Vagina (tissue), 2 donors: ENCODE data around the gene EML4.

Experiments
- POLR2AphosphoS5 ChIP-seq, 2 donors: sonication (generic); formaldehyde crosslinking; IDR thresholded peaks; one replicate each; pipeline ENCODE4 v1.9.0; 2017; ENCODE audit warnings: antibody characterized with exemption in 2 of 2, mild to moderate bottlenecking in 2 of 2, low read depth in 1 of 2; ENCODE audit not compliant: insufficient read depth in 1 of 2
- TF ChIP-seq, protein P1 (sequence below), 3 experiments: fragments of 450-650 bp in 2 of 3; fragments of 200-600 bp in 1 of 3; sonication (generic) in 1 of 3; IDR thresholded peaks; one replicate each; pipeline ENCODE4 v1.5.1; 2017 to 2019; ENCODE audit warnings: antibody characterized with exemption in 3 of 3, mild to moderate bottlenecking in 2 of 3, moderate library complexity in 2 of 3

DNA sequence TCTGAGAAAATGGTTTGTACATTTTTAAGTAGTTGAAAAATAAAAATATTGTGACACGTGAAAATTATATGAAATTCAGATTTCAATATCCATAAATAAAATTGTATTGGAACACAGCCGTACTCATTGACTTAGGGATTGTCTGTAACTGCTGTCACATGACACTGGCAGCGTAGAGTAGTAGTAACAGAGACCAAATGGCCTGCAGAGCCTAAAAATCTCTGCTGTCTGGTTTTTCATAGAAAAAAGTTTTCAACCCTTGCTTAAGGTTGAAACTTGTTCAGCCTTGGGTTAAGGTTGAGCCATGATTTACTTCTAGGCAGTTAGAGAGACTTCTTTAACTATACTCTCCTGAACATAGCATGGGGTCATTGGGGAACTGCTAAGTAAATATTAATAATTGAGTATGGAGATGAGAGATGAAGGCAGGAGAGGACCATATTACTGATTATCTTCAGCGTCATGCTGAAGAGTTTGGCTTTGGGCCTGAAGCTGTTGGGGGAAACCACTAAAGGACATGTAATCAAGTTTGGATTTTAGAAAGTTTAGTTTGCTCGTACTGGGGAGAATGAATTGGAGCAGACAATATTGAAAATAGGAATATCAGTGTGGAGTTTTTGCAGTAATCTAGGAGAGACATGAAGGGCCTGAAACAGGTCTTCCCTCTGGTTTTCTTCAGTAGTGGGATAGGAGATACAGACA, 16.2 kb downstream of the EML4 start:
- TF ChIP-seq, protein P1, sequence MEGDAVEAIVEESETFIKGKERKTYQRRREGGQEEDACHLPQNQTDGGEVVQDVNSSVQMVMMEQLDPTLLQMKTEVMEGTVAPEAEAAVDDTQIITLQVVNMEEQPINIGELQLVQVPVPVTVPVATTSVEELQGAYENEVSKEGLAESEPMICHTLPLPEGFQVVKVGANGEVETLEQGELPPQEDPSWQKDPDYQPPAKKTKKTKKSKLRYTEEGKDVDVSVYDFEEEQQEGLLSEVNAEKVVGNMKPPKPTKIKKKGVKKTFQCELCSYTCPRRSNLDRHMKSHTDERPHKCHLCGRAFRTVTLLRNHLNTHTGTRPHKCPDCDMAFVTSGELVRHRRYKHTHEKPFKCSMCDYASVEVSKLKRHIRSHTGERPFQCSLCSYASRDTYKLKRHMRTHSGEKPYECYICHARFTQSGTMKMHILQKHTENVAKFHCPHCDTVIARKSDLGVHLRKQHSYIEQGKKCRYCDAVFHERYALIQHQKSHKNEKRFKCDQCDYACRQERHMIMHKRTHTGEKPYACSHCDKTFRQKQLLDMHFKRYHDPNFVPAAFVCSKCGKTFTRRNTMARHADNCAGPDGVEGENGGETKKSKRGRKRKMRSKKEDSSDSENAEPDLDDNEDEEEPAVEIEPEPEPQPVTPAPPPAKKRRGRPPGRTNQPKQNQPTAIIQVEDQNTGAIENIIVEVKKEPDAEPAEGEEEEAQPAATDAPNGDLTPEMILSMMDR (IDR thresholded peaks at IDR 0.05): no peak
- no peak for TF ChIP-seq POLR2AphosphoS5 (IDR thresholded peaks at IDR 0.05; ENCODE audit: insufficient read depth in 1 of 2, low read depth in 1 of 2)
